Adipose tissue (tissue), 3 donors: ENCODE results near the gene SPEM1. TPM values are rescaled to one million over a fixed set of nuclear protein-coding genes. Genes with fewer than 3 reads are reported as not detected.

ENCODE experiments used
- H3K27ac ChIP-seq: one replicate; pipeline ENCODE4 v1.5.1; 2013; ENCODE audit warnings: low read depth, low read length
- WGBS, 3 donors: extraction: QIAGEN DNeasy Blood & Tissue Kit; methylation state at CpG; one replicate each; pipeline ENCODE4 v1.1.7; 2013; 5-methylcytosine and 5-hydroxymethylcytosine counted together
- polyA plus RNA-seq, 3 donors: library from polyadenylated mRNA; stranded (reverse); fragments of 200-250 nt; gene quantifications; one replicate each; pipeline ENCODE4 v1.2.3, GENCODE V29; 2013
- donor health status: healthy with polysubstance abuse.
- donor health status: Bipolar disorder and iron deficiency.
- donor health status: healthy.

SPEM1 gene
- polyA plus RNA-seq, 3 donors, result not detected

GRCh38 chr17:7413346-7413985 is 6.7 kb upstream of the SPEM1 start:
- no peak overlapping the region for H3K27ac ChIP-seq
- WGBS, 3 donors, result 62 to 81% (median 71%) methylated on average over 6 of the region's 6 CpGs

- 79 to 88% (median 87%) methylated on average over 14 of the region's 14 CpGs for WGBS, 3 donors
- no peak overlapping the region for H3K27ac ChIP-seq
These were observed 5.3 kb upstream of the SPEM1 start for GRCh38 chr17:7414837-7415236.

- H3K27ac ChIP-seq, result no peak overlapping the region
- WGBS, 3 donors, result 84 to 89% (median 87%) methylated on average over 23 of the region's 23 CpGs
These were observed 4.3 kb upstream of the SPEM1 start for GRCh38 chr17:7415784-7416183.

- no peak overlapping the region for H3K27ac ChIP-seq
- WGBS, 3 donors, result 71 to 78% (median 77%) methylated on average over 6 of the region's 6 CpGs
These were observed 3.8 kb upstream of the SPEM1 start for GRCh38 chr17:7416323-7416722.

GRCh38 chr17:7417056-7417655 is 3.0 kb upstream of the SPEM1 start:
- WGBS, 3 donors, result 93 to 96% (median 95%) methylated on average over 44 to 54 of the region's 54 CpGs
- no peak overlapping the region for H3K27ac ChIP-seq

GRCh38 chr17:7418472-7419152 is 1.5 kb upstream of the SPEM1 start:
- no peak overlapping the region for H3K27ac ChIP-seq
- WGBS, 3 donors, result 64 to 74% (median 74%) methylated on average over 18 of the region's 18 CpGs

- H3K27ac ChIP-seq, result no peak overlapping the region
- WGBS, 3 donors, result 92 to 95% (median 94%) methylated on average over 16 of the region's 16 CpGs
These were observed 1.1 kb downstream of the SPEM1 start for GRCh38 chr17:7421186-7421585.

GRCh38 chr17:7423679-7424078 is 3.6 kb downstream of the SPEM1 start:
- no peak overlapping the region for H3K27ac ChIP-seq
- WGBS, 3 donors, result 61 to 78% (median 65%) methylated on average over 4 of the region's 4 CpGs

GRCh38 chr17:7425316-7425715 is 5.2 kb downstream of the SPEM1 start, which contains the start of gene SPEM2:
TSS of gene SPEM2 (plus strand) at chr17:7425616. CDS start at chr17:7425689, 73 bp downstream.
- H3K27ac ChIP-seq, result no peak within 1 kb of the TSS
- WGBS, 3 donors, result 71 to 85% (median 78%) methylated on average over 7 of the region's 7 CpGs

GRCh38 chr17:7425756-7426155 is 5.6 kb downstream of the SPEM1 start:
- 80 to 85% (median 81%) methylated on average over 8 of the region's 8 CpGs for WGBS, 3 donors
- H3K27ac ChIP-seq, result no peak overlapping the region

GRCh38 chr17:7426203-7426863 is 6.2 kb downstream of the SPEM1 start:
- 93 to 97% (median 96%) methylated on average over 33 of the region's 33 CpGs for whole genome bisulfite sequencing, 3 donors
- H3K27ac ChIP-seq, result no peak overlapping the region

- no peak overlapping the region for H3K27ac ChIP-seq
- 88 to 95% (median 92%) methylated on average over 27 to 29 of the region's 29 CpGs for WGBS, 3 donors
These were observed 6.9 kb downstream of the SPEM1 start for GRCh38 chr17:7426896-7427489.

- no peak overlapping the region for H3K27ac ChIP-seq
- WGBS, 3 donors, result 86 to 89% (median 88%) methylated on average over 7 of the region's 7 CpGs
These were observed 7.4 kb downstream of the SPEM1 start for GRCh38 chr17:7427549-7427948.

GRCh38 chr17:7428557-7428956 is 8.4 kb downstream of the SPEM1 start, which contains the start of gene SPEM3:
TSS of gene SPEM3 (plus strand) at chr17:7428857. CDS start at chr17:7428903, 46 bp downstream.
- 64 to 72% (median 71%) methylated on average over 5 of the region's 5 CpGs for WGBS, 3 donors

GRCh38 chr17:7429722-7430121 is 9.6 kb downstream of the SPEM1 start:
- 89 to 93% (median 93%) methylated on average over 7 to 10 of the region's 10 CpGs for WGBS, 3 donors
- no peak overlapping the region for H3K27ac ChIP-seq

More at GRCh38 chr17:7428557-7428956, 8.4 kb downstream of the SPEM1 start, which contains the start of gene SPEM3:
- H3K27ac ChIP-seq, result no peak within 1 kb of the TSS

GRCh38 chr17:7431231-7431630 is 11.1 kb downstream of the SPEM1 start:
- WGBS, 3 donors, result 89 to 95% (median 95%) methylated on average over 1 of the region's 1 CpG

GRCh38 chr17:7432296-7432695 is 12.2 kb downstream of the SPEM1 start:
- WGBS, 3 donors, result 90 to 94% (median 91%) methylated on average over 11 of the region's 11 CpGs
- H3K27ac ChIP-seq, result no peak overlapping the region

More at GRCh38 chr17:7431231-7431630, 11.1 kb downstream of the SPEM1 start:
- H3K27ac ChIP-seq, result no peak overlapping the region
